Epidermal melanocyte (primary cell): ENCODE results near the gene N4BP2.

ENCODE experiments used
- DNase-seq: peaks from one replicate; pipeline ENCODE4 v3.0.0; 2011; ENCODE audit warnings: low spot score; ENCODE audit not compliant: insufficient read length

N4BP2 gene

DNA sequence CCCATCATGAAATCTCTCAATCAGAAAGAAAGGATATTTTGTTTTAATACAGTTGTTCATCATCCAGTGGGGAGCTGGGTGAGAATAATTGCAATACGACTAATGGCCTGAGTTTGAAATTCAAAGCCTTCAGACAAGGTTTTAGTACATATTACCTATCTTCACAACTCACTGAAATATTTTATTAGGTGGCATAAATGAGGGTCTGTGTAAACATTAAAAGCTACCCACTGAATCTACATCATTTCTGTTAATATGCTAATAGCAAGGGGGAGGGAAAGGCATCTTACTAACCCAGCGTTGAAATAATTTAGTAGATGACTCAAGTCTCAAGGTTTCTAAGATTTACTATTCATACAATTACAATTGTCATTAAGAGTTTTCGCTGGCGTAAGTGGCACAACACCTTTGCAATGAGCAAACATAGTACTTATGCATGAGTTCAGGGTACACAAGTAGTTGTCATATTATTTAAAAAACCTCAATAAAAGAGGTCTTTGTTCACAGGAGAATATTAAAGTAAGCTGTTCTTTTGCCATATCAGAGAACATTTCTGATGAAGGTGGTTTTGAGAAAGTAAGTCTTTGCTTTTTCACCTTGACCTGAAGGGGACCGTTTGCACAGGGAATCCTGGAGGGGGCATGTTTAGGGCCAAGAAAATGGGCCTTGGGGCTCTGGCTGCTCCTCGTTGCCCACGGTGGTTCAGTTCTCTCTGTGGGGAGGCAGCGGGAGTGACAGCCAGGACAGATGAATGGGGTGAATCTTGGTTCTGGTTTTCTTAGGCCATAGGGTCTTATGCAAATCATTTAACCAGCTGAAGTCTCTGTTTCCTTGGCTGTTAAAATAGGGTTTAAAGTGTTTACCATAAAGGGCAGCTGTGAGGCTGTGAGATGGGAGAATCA is 135.7 kb downstream of the N4BP2 start:
- no peak for DNase-seq

DNA sequence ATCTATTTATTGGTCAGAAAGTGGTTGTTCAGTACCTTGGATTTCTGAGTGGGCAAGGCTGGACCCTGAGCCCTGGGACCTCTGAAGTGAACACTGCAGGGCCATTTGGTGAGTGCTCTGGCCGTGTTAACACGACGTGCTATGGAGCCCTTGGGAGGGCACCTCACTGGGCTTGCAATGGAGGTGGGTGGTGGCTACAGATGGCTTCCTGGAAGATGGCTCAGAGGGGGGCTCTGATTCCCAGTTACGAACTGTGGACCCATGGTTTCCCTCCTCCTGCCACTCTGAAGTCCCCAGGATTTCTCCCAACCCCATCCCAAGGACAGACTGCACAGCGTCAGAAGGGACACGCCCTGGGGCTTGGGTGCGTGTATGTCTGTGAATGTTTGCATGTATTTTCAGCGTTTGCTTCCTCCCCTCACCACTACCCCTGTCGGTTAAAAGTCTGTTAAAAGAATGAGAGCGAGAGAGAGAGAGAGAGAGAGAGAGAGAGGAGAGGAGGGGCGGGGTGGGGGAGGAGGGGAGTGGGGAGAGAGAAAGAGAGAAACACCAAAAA is 136.4 kb downstream of the N4BP2 start:
- no peak for DNase-seq

DNA sequence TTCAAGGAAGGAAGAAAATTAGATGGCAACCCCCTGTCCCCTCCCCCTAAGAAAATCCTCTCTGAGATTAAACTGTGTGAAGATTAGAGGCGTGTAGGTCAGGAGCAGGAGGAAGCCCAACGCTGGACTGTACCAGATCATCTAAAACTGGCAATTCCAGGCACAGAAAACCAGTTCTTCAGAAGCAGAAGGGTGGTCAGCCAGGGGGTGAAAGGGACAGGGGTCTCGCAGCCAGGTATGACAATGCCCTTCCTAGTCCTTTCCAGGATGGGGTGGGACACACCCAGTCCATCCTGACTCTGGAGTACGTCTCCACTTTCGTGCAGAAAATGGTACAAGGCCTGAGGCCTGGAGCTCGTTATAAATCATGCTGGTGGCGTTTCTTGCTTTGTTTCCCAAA is 136.9 kb downstream of the N4BP2 start:
- DNase-seq = no peak

DNA sequence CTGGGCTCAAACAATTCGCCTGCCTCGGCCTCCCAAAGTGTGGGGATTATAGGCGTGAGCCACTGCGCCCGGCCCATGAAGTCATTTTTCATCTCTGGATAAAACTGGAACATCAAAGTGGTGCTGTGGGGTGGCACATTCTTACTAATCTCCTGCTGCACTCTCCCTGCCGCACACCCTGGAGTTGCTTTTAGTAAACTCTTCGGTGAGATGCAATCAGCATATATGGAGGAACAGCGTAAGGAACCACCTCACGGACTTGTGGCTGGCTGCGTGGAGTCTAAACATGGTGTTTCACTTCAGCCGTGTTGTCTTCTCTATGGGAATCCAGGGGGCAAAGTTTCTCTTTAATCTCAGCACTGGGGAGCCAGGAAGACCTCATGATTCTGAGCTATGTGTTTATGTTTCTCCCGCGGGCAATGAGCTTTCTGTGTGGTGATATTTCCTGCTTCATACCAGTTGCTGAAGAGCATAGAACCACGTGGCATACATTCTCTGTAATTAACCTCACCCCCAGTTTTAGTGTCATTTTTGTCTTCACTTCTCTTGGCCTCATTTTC is 138.0 kb downstream of the N4BP2 start:
- peak; percentile 41 for DNase-seq

DNA sequence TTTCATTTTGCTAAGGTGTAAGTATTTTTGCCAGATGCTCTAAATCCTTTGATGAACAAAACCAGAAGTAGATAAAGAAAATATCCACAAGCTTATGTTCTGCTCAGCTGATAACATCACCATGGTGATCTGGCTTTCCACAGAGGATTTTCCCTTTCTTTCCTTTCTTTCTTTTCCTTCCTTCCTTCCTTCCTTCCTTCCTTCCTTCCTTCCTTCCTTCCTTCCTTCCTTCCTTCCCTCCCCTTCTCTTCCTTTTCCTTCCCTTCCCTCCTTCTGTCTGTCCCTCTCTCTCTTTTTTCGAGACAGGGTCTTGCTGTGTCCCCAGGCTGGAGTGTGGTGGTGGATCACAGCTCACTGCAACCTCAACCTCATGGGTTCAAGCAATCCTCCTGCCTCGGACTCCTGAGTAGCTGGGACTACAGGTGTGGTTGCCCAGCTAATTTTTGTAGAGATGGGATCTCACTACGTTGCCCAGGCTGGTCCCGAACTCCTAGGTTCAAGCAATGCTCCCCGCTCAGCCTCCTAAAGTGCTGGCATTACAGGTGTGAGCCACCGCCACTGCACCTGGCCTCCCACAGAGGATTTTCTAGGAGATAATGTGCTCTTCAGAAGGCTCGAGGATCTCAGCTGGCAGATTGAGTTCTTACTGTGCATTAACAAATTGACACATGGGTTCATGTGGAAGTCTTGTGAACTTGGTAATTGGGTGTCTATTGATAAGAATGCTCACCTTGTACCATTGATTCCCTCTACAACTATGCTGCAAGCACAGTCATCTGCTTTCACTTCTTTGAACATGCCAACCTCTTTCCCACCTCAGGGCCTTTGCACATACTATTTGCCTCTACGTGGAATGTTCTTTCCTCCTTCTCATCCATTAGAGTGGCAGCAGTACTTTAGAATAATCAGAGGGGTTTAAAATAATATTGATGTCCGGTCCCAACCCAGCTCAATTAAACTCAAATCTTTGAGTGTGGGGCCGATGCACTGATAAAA is 138.8 kb downstream of the N4BP2 start:
- DNase-seq = no peak

DNA sequence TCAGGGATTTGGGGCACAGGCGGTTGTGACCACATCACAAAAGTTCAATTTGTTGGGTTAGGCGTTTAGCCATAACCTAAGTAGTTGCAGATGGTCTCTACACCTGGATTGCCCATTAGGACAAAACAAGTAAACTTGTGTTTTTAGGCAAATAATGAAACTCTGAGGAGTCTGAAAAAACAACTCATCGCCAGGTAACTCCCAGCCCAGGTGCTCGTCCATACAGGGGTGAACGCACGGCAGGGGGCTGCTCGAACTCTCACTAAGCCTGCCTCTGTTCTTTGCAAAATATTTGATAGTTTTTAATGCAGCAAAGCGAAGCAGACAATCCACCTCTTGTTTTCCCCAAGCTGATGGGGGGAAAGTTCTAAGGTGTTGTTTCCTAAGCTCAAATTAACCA is 139.6 kb downstream of the N4BP2 start:
- no peak for DNase-seq

DNA sequence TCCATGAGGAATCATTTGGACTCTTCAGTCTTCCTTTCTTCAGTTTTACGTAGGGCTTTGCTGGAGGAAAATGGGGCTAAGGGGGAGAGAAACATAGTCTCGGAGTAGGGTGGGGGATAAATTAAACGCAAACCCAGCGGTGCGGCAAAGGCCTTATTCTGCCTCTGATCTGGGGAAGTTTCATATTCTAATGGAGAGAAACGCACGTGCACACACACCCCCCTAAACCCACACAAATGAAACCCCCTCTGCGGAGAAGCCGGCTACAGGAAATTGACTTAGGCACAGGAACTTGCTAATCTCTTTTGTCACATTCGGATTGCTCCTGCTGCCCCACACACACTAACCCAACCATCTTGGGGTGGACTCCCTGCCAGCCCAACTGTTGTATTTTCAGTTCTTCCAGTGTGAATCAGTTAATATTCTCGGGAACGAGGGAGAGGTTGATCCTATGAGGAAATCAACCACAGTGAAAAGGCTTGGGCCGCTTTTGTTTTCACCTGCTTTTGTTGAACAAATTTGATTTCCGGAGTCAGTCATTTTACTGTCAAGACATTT is 140.2 kb downstream of the N4BP2 start, which contains the start of gene RHOH:
Gene RHOH (plus strand): TSS at position 308 of the 558 bp plus-strand sequence. CDS start 46,356 bp downstream, outside the sequence.
- no peak for DNase-seq

DNA sequence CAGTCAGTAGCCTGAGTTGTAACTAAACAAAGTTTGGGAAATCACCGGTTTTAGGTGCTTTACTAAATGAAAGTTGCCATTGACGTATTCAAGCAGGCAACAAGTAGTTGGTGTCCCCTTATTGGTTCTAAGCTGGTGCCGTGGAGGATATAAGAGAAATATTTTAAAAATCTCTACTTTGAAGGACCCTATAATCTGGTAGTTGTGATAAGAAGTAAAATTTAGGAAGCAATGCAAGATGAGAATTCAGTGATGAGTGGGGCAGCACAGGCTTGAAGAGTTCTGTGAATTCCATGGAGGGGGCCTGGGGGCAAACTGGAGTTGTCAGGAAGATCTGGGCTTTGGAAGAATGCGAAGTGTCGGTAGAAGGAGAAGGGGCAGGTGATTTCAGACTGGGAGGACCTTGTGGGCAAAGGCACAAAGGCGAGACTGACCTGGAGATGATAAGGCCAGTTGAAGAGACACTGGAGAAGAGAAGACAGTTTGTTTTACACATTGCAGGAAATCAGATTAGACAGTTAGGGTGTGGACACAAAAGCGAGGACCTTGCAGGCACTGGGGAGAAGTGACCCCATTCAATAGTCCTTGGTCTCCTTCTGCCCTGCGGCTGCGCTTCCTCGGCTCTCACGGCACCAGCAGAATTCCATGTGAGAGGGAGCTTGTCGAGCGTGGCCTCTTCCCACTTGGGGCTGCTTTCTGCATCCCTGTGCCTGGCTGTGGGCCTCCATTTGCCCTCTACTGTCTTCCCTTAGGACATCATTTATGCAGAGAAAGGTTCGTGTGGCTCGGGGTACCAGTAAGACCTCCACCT is 141.4 kb downstream of the N4BP2 start:
- no peak for DNase-seq

DNA sequence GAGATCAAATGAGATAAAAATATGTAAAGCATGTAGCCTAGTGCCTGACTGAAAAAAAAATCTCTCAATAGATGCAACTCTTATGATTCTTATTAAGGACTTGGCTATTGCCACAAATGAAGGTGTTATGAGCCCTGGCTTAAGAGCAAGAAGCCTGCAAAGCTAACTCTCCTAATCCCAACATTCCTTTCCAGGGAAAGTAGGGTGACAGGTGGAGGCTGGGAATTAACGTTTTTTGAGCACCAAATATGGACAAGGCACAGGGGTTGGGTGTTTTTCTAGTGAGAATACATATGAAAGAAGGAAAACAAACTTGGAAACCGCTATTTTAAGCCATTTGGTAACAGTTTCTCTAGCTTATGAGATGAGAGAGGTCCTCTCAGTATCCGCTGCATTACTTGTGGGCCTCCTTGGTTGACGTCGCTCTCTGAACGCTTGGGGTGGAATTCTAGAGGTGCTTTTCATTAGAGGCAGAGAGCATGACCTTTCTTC is 142.6 kb downstream of the N4BP2 start:
- DNase-seq = no peak

DNA sequence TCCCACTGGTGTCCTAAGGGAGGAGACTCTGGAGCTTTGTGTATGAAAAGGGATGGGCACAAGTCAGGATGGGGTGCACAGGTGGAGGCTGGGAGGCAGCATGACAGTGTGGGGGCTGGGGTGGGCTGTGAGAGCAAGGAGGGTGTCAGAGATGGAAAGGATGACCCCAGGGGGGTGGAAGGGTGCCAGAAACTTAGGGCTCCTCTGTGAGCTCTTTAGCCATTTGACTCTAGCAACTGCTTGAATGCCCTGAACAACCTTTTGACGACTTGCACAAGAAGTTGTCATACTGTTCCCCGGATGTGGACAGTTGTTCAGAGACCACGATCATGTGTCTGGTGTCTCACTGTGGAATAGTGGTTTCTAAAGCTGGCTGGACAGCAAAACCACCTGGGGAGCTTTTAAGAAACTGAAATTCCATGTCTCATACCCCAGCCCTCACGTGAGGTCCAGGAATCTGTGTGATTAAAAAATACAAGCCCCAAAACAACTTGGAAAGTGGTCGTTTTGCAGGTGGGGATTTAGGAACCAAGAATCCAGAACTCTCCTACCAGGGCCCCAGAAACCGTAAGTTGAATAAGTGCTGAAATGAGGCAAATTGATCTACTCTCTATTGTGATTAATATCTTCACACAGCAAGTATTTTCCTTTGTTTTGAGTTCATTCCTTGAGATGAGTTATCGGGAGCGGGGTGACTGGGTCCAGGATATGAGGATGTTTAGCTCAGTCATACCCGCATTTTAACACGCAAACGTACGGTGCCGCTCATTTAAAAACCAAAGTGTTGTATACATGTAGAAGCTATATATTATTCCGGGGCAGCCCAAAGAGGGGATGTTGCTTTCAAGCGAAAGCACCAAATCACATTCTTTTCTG is 143.6 kb downstream of the N4BP2 start:
- no peak for DNase-seq

DNA sequence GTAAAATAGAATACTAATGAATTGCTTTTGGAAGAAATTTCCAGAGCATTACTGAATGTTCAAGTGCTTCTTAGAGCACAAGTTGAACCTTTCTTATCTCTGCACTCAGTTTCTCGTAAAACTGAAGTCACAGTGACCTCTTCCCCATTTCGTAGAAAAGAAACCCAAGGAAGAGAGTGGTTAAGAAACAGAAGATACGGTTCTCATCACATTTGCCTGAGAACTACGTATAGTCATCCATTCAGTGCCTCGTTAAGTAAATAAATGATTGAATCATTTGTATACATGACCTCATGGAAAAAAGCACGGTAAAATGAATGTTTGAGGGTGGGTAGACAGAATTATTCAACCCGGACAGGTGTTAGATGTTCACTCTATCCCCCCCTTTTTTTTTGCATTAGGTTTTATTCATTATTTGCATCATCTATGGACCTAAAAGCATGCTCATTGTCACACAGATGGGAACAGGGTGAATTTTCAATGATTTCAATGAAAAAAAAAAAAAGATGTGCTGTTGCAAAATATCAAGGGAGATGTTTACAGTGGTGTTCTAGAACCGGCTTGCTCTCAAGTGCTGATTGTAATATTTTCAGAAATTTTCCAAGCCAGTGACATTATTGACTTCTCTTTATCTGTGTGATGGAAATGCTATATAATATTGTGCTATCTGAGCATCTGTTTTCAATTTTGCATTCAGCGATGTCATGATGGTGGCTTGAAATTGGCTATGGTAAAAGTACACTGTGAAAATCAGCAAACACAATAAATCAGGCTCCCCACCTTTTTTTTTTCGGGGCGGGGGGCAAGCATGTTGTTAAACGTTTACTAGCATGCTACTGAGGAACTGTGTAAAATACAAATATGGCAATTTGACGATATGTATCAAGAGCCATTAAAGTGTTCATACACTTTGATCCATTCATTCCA is 144.5 kb downstream of the N4BP2 start:
- no peak for DNase-seq

DNA sequence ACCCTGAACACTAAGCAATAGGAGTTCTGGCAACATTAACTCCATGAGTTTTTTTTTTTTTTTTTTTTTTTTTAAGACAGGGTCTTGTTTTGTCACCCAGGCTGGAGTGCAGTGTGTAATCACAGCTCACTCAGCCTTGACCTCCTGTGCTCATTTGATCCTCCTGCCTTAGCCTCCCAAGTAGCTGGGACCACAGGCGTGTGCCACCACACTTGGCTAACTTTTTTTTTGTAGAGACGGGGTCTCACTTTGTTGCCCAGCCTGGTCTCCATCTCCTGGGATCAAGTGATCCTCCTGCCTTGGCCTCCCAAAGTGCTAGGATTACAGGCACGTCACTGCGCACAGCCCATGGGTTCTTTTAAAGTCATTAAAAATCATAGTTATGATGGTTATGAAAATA is 145.2 kb downstream of the N4BP2 start:
- no peak for DNase-seq

DNA sequence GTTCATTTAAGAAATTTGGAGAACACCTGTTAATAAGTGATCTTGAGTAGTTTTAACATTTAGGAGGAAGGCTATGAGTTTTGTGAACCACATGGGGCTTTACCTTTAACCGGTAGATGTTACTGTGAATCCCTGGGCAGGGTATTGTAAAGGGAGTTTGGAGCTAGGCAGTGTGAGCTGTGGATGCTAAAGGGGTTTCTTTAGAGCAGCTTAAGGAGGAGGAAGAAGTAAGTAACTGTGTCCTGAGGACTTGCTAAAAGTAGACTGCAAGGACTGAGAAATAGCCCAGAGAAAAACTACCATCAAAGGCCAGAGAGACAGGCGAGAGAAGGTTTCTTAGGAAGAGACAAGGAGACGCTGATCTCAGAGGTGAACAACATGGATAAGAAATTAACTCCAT is 145.8 kb downstream of the N4BP2 start:
- DNase-seq = no peak

DNA sequence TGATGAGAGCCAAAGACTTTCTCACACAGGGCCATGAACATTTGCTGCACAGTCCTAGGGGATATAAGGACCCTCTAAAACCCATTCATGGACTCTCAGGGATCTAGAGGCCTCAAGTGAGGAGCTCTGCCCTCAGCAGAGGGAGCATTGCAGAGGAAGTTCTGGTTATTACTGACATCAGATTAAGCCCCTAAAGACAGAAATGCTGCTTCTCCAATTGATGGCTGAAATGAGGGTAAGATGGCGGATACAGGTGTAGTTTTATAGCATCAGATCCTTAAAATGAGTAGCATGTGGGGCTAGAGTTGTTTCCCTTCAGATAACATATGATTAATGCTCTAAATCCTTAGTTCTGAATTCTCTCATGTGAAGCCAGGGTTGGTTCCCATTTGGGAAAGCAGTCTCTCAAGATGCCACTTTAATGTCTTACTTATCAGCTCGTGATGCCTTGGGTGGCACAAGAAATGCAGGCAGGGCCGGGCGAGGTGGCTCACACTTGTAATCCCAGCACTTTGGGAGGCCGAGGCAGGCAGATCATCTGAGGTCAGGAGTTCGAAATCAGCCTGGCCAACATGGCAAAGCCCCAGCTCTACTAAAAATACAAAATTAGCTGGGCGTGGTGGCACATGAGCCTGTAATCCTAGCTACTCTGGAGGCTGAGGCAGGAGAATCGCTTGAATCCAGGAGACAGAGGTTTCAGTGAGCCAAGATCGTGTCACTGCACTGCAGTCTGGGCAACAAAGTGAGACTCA is 148.0 kb downstream of the N4BP2 start:
- DNase-seq = no peak

DNA sequence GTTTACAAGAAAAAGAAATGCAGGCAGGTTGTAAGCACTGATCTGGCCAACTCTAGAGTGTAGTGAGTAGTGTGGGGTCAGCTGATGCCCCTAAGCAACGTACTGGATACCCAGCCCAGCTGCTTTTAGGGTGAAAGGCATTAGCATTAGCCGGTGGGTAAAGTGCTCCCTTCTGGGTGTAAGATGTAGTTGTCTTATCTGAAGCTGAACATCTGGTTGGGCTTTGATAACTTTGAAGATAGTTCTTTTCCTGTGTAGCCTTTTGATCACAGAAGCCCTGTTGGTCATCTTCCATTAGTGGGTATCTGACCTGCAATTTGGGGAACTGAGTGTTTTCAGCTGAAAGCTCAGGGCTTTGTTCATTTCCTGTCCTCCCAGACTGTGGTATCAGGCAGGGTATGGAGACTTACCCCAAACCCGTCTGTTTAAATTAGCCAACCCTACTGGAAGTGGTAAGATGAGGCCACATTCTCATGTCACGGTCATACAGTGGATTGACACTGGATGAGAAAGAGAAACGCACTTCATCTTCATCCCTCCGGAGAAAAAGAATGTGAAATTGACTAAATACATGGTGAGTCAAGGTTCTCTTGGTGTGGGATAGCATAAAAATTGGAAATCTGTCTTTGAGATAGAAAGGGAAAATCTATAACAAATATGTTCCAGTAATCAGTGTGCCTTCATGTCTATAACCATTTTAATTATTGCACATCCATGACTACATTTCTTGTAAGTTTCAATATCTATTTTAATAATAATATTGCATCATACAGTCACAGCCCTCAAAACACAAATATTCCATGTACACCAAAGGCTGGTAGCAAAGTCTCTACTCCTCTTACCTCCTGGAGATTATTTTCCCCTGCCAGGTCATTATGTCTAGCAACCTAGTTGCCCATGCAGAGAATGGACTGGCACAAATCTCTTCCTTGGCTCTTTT is 148.9 kb downstream of the N4BP2 start:
- no peak for DNase-seq

DNA sequence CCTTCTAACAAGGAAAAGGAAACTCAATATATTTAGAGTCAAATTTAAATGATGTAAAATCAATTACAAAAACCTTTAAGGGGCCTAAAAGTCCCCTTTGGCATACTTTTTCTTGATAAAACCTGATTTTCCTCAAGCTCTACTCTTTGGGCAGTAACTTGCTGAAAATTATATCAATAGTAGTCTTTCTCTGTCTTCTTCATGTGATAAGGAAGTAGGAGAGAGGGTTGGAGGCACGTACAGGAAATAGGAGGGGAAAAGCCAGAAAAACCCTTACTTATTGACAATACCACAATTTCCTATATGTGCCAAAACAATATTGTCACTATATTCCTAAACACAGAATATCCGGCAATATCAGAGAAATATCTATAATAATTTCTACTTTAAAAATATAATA is 149.8 kb downstream of the N4BP2 start:
- DNase-seq = no peak
